ENCODE measurements around the gene GLA.

GLA gene

GRCh38 chrX:101395789-101396188 is 11.9 kb downstream of the GLA start:
- peak; percentile 61 for DNase-seq

GRCh38 chrX:101394372-101394771 is 13.4 kb downstream of the GLA start:
- no peak for DNase-seq

GRCh38 chrX:101393530-101394305 is 14.0 kb downstream of the GLA start:
- no peak for DNase-seq

- no peak for DNase-seq
Observed at GRCh38 chrX:101391831-101392230, 15.9 kb downstream of the GLA start.

GRCh38 chrX:101390664-101391525 is 16.8 kb downstream of the GLA start, which contains the start of gene RPL36A:
Gene RPL36A (plus strand): TSS chrX:101391011. CDS start chrX:101391044, 33 bp downstream.
- DNase-seq: peak; percentile 97

- DNase-seq: no peak
Observed at GRCh38 chrX:101388604-101389003, 19.1 kb downstream of the GLA start.

GRCh38 chrX:101386542-101386885 is 21.2 kb downstream of the GLA start:
- DNase-seq: peak; percentile 77

- DNase-seq: peak; percentile 90
Observed at GRCh38 chrX:101385795-101386541, 21.8 kb downstream of the GLA start, which contains the start of gene BTK. Gene BTK (minus strand): TSS chrX:101386191. CDS start chrX:101375284, 10,907 bp downstream.

- peak; percentile 59 for DNase-seq
Observed at GRCh38 chrX:101385026-101385684, 22.6 kb downstream of the GLA start.

- DNase-seq: peak; percentile 65
Observed at GRCh38 chrX:101383679-101384205, 24.0 kb downstream of the GLA start.

- DNase-seq: peak; percentile 5
Observed at GRCh38 chrX:101377547-101377946, 30.2 kb downstream of the GLA start.

- no peak for DNase-seq
Observed at GRCh38 chrX:101370888-101371504, 36.7 kb downstream of the GLA start.

- DNase-seq: no peak
Observed at GRCh38 chrX:101369687-101370086, 38.0 kb downstream of the GLA start.

GRCh38 chrX:101368800-101369199 is 38.9 kb downstream of the GLA start:
- DNase-seq: peak; percentile 13

GRCh38 chrX:101365301-101365795 is 42.4 kb downstream of the GLA start:
- DNase-seq: no peak

GRCh38 chrX:101362757-101363156 is 45.0 kb downstream of the GLA start:
- DNase-seq: no peak

- no peak for DNase-seq
Observed at GRCh38 chrX:101362116-101362515, 45.6 kb downstream of the GLA start.

- no peak for DNase-seq
Observed at GRCh38 chrX:101360390-101360789, 47.3 kb downstream of the GLA start.

GRCh38 chrX:101359966-101360365 is 47.8 kb downstream of the GLA start:
- DNase-seq: no peak

- DNase-seq: no peak
Observed at GRCh38 chrX:101357166-101357795, 50.4 kb downstream of the GLA start.

GRCh38 chrX:101349193-101349562 is 58.5 kb downstream of the GLA start:
- DNase-seq: no peak

All from OCI-M1 (cell line).